H9 (cell line): ENCODE data around the gene PEX14. TPM values are rescaled to one million over a fixed set of nuclear protein-coding genes. Genes with fewer than 3 reads are reported as not detected.

Experiments used
- DNase-seq: peaks from one replicate; pipeline ENCODE4 v3.0.0-alpha.2; 2017
- H2AFZ ChIP-seq: one replicate; pipeline ENCODE4 v1.6.1; 2013; ENCODE audit warnings: mild to moderate bottlenecking, low read length, control low read depth, moderate library complexity
- H2AK5ac ChIP-seq: 2 replicates; pipeline ENCODE4 v1.6.1; 2013; ENCODE audit warnings: low read length, control low read depth, mixed read lengths; ENCODE audit not compliant: insufficient read length
- H2BK120ac ChIP-seq: one replicate; pipeline ENCODE4 v1.6.1; 2013; ENCODE audit warnings: low read depth, mild to moderate bottlenecking, low read length, control low read depth, inconsistent platforms; ENCODE audit not compliant: poor library complexity, severe bottlenecking
- H2BK12ac ChIP-seq: 2 replicates; pipeline ENCODE4 v1.6.1; 2013; ENCODE audit warnings: low read length, control low read depth, mixed read lengths, low read depth; ENCODE audit not compliant: insufficient read length
- H2BK15ac ChIP-seq: 2 replicates; pipeline ENCODE4 v1.6.1; 2013; ENCODE audit warnings: low read depth, low read length, control low read depth
- H2BK20ac ChIP-seq: one replicate; pipeline ENCODE4 v1.6.1; 2013; ENCODE audit warnings: low read depth, mild to moderate bottlenecking, low read length, control low read depth, inconsistent platforms; ENCODE audit not compliant: poor library complexity, severe bottlenecking
- H2BK5ac ChIP-seq: 2 replicates; pipeline ENCODE4 v1.6.1; 2013; ENCODE audit warnings: low read length, control low read depth, mixed read lengths; ENCODE audit not compliant: insufficient read length
- H3K14ac ChIP-seq: 2 replicates; pipeline ENCODE4 v1.6.1; 2013; ENCODE audit warnings: low read length, control low read depth; ENCODE audit not compliant: insufficient read depth
- H3K18ac ChIP-seq: 2 replicates; pipeline ENCODE4 v1.6.1; 2013; ENCODE audit warnings: low read depth, mild to moderate bottlenecking, mixed read lengths, low read length, control low read depth; ENCODE audit not compliant: insufficient read length
- H3K23ac ChIP-seq: 2 replicates; pipeline ENCODE4 v1.6.1; 2013; ENCODE audit warnings: low read length, control low read depth, mixed read lengths, low read depth; ENCODE audit not compliant: insufficient read length
- H3K23me2 ChIP-seq: 2 replicates; pipeline ENCODE4 v1.6.1; 2013; ENCODE audit warnings: low read depth, mild to moderate bottlenecking, mixed read lengths, low read length, control low read depth; ENCODE audit not compliant: insufficient read length, poor library complexity, severe bottlenecking
- H3K27ac ChIP-seq: 2 replicates; pipeline ENCODE4 v1.5.1; 2013; ENCODE audit warnings: low read length, control low read depth, mixed read lengths, low read depth; ENCODE audit not compliant: insufficient read length
- H3K27me3 ChIP-seq: 2 replicates; pipeline ENCODE4 v1.6.1; 2013; ENCODE audit warnings: low read length, control low read depth, inconsistent platforms; ENCODE audit not compliant: insufficient read depth
- H3K4ac ChIP-seq: 2 replicates; pipeline ENCODE4 v1.6.1; 2013; ENCODE audit warnings: low read depth, mild to moderate bottlenecking, control low read depth, inconsistent platforms, low read length, moderate library complexity
- H3K4me1 ChIP-seq: 2 replicates; pipeline ENCODE4 v1.6.1; 2013; ENCODE audit warnings: low read length, control low read depth, inconsistent platforms; ENCODE audit not compliant: insufficient read depth
- H3K4me2 ChIP-seq: 2 replicates; pipeline ENCODE4 v1.6.1; 2013; ENCODE audit warnings: low read length, control low read depth, mixed read lengths; ENCODE audit not compliant: insufficient read length, insufficient read depth
- H3K56ac ChIP-seq: 2 replicates; pipeline ENCODE4 v1.6.1; 2013; ENCODE audit warnings: low read depth, mild to moderate bottlenecking, mixed read lengths, low read length, control low read depth; ENCODE audit not compliant: insufficient read length
- H3K79me1 ChIP-seq: 2 replicates; pipeline ENCODE4 v1.6.1; 2013; ENCODE audit warnings: low read depth, mild to moderate bottlenecking, moderate library complexity, low read length, control low read depth, inconsistent platforms; ENCODE audit not compliant: insufficient read depth, poor library complexity, severe bottlenecking
- H3K79me2 ChIP-seq: 2 replicates; pipeline ENCODE4 v1.6.1; 2013; ENCODE audit warnings: low read length, control low read depth, inconsistent platforms; ENCODE audit not compliant: insufficient read depth
- H3K9ac ChIP-seq: 2 replicates; pipeline ENCODE4 v1.6.1; 2013; ENCODE audit warnings: low read length, control low read depth, mixed read lengths; ENCODE audit not compliant: insufficient read length; ENCODE audit errors: extremely low read depth
- H3K9me3 ChIP-seq: one replicate; pipeline ENCODE4 v1.6.1; 2013; ENCODE audit warnings: low read depth, low read length, inconsistent platforms; ENCODE audit not compliant: control insufficient read depth
- H3T11ph ChIP-seq: one replicate; pipeline ENCODE4 v1.6.1; 2013; ENCODE audit warnings: mild to moderate bottlenecking, low read length, control low read depth, inconsistent platforms
- H4K20me1 ChIP-seq: one replicate; pipeline ENCODE4 v1.6.1; 2013; ENCODE audit not compliant: control insufficient read depth, insufficient read length, insufficient read depth
- H4K5ac ChIP-seq: 2 replicates; pipeline ENCODE4 v1.6.1; 2013; ENCODE audit warnings: low read depth, mild to moderate bottlenecking, mixed read lengths, low read length, control low read depth; ENCODE audit not compliant: insufficient read length
- H4K8ac ChIP-seq: replicated peaks from 2 replicates; pipeline ENCODE4 v1.6.1; 2013; ENCODE audit warnings: low read length, control low read depth, mixed read lengths, low read depth; ENCODE audit not compliant: insufficient read length
- H4K91ac ChIP-seq: 2 replicates; pipeline ENCODE4 v1.6.1; 2013; ENCODE audit warnings: low read depth, mild to moderate bottlenecking, moderate library complexity, mixed read lengths, low read length, control low read depth; ENCODE audit not compliant: insufficient read length
- H3K27ac Mint-ChIP-seq, 3 experiments: 2 replicates in 2 of 3; 3 replicates in 1 of 3; pipeline ENCODE4 v1.8.0; 2020 to 2021; ENCODE audit warnings: mixed read lengths in 3 of 3, mild to moderate bottlenecking in 1 of 3, moderate library complexity in 1 of 3
- H3K27me3 Mint-ChIP-seq: 2 replicates; pipeline ENCODE4 v1.8.0; 2021; ENCODE audit warnings: low read depth, mild to moderate bottlenecking, moderate library complexity, mixed read lengths
- H3K36me3 Mint-ChIP-seq, 3 experiments: 2 replicates in 2 of 3; 3 replicates in 1 of 3; pipeline ENCODE4 v1.8.0; 2020 to 2021; ENCODE audit warnings: low read depth in 3 of 3, mixed read lengths in 3 of 3; ENCODE audit not compliant: insufficient read depth in 1 of 3
- H3K4me1 Mint-ChIP-seq, 2 experiments: 2 replicates each; pipeline ENCODE4 v1.8.0; 2020; ENCODE audit warnings: mixed read lengths in 2 of 2
- H3K4me3 Mint-ChIP-seq, 2 experiments: 2 replicates in 1 of 2; 3 replicates in 1 of 2; pipeline ENCODE4 v1.8.0; 2020 to 2021; ENCODE audit warnings: mild to moderate bottlenecking in 2 of 2, mixed read lengths in 2 of 2, moderate library complexity in 1 of 2
- H3K9me3 Mint-ChIP-seq, 2 experiments: 2 replicates in 1 of 2; 3 replicates in 1 of 2; pipeline ENCODE4 v1.8.0; 2020; ENCODE audit warnings: mild to moderate bottlenecking in 2 of 2, mixed read lengths in 2 of 2, moderate library complexity in 1 of 2
- CTCF ChIP-seq: fragments of 200-600 bp; sonication (generic); conservative IDR thresholded peaks from 3 replicates; pipeline ENCODE4 v1.8.0; 2021; ENCODE audit warnings: antibody characterized with exemption, mild to moderate bottlenecking
- WGBS: extraction: QIAGEN DNeasy Blood & Tissue Kit; methylation state at CpG from one replicate; pipeline ENCODE4 v1.1.7; 2013; ENCODE audit warnings: missing lambda C conversion rate, low lambda C conversion rate, mixed read lengths; ENCODE audit not compliant: insufficient read length; ENCODE audit errors: extremely low coverage; 5-methylcytosine and 5-hydroxymethylcytosine counted together
- total RNA-seq: library from RNA; stranded (reverse); gene quantifications from 2 replicates; pipeline ENCODE4 v1.2.1, GENCODE V29; 2021

The PEX14 gene
- total RNA-seq, 1 experiment from 2014 or later, result 23.9 TPM

GRCh38 chr1:10625554-10625953 lies 150.8 kb downstream of the PEX14 start:
- Histone ChIP-seq H3T11ph (no peak overlapping the region), H3K56ac (no peak overlapping the region), H2BK12ac (no peak overlapping the region), H2AK5ac (no peak overlapping the region), H3K23ac (no peak overlapping the region), H3K9me3 (no peaks in the 10 kb centered on the region), H3K9ac (no peak overlapping the region), H3K79me1 (no peaks in the 10 kb centered on the region), H3K18ac (no peak overlapping the region), H2BK120ac (no peak overlapping the region), H4K8ac (no peak overlapping the region), H3K4ac (no peak overlapping the region), H2BK5ac (no peak overlapping the region), H3K27ac (no peak overlapping the region), H3K79me2 (no peaks in the 10 kb centered on the region), H2BK15ac (no peak overlapping the region), H3K23me2 (no peaks in the 10 kb centered on the region), H3K27me3 (no peaks in the 10 kb centered on the region), H3K4me1 (no peaks in the 10 kb centered on the region), H4K91ac (no peak overlapping the region), H2AFZ (no peak overlapping the region), H2BK20ac (no peak overlapping the region), H3K4me2 (no peak overlapping the region), H4K5ac (no peak overlapping the region), H3K14ac (no peak overlapping the region), H4K20me1 (no peaks in the 10 kb centered on the region)
- Mint-ChIP-seq H3K27ac (no peak overlapping the region; a peak in 1 of 7 replicates), H3K27me3 (no peaks in the 10 kb centered on the region), H3K4me1 (peaks cover 4 to 10% of the 10 kb centered on the region in 2 experiments; a peak in 3 of 4 replicates), H3K36me3 (peaks cover 3 to 17% (median 5%) of the 10 kb centered on the region in 3 experiments; a peak in 5 of 7 replicates), H3K9me3 (no peaks in the 10 kb centered on the region), H3K4me3 (no peak overlapping the region)
- DNase-seq, result peak; percentile 18
- WGBS, result no CpG with 5 or more reads among the region's 10 CpGs
- no peak for TF ChIP-seq CTCF
